Articular chondrocyte of knee joint (primary cell): Measurements from ENCODE around the gene SH3GLB1. TPM values are rescaled to one million over a fixed set of nuclear protein-coding genes. Genes with fewer than 3 reads are reported as not detected.

Source experiments
- total RNA-seq: library from RNA; depleted of rRNA; stranded (reverse); fragments of >200 nt; gene quantifications from 2 replicates; pipeline ENCODE4 v1.2.3, GENCODE V29; 2012

SH3GLB1 gene
- total RNA-seq = 69.0 and 82.7 TPM in 2 replicates

DNA sequence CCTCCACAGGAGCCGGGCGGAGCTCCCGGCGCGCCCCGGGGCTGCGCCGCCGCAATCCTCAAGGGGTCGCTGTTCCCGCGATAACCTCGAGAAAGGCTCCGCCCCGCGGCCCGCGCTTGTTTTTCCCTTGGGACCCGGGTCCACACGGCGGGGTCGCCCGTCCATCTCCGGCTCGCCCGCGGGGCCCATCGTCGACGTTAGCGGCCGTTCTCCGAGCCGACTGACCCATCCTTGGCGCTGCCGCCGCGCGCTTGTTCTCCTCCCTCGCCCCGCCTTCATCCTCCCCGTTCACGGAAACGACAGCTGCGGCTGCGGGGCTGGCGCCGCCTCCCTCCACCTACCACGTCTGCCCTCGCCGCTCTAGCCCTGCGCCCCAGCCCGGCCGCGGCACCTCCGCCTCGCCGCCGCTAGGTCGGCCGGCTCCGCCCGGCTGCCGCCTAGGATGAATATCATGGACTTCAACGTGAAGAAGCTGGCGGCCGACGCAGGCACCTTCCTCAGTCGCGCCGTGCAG is at the start of gene SH3GLB1:
SH3GLB1 (plus strand) TSS at position 119 of the 514 bp plus-strand sequence; CDS start at position 443, 324 bp downstream.

Other genes starting within 250 kb of the SH3GLB1 start
- not detected in 2 replicates for gene CLCA1, start 235.6 kb upstream of the SH3GLB1 start, total RNA-seq
- not detected in 2 replicates for gene CLCA4, start 157.5 kb upstream of the SH3GLB1 start, total RNA-seq
- 270 and 298 TPM in 2 replicates for gene SELENOF, start 209.6 kb downstream of the SH3GLB1 start, total RNA-seq
- gene HS2ST1, start 210.1 kb downstream of the SH3GLB1 start, total RNA-seq = 28.3 and 32.4 TPM in 2 replicates